Neural progenitor cell (in vitro differentiated cells): Measurements from ENCODE around the gene DCDC1. TPM values are rescaled to one million over a fixed set of nuclear protein-coding genes. Genes with fewer than 3 reads are reported as not detected.
"Not testable (repeated sequence)": the region's sequence is repeated elsewhere in the genome, so short reads cannot be mapped to it uniquely, and the experiment has no call there.

ENCODE experiments used
- DNase-seq: peaks from one replicate; pipeline ENCODE4 v3.0.0-alpha.2; 2016; ENCODE audit warnings: low spot score
- H2AFZ ChIP-seq: fragments of 200-600 bp; sonication (generic); replicated peaks from 2 replicates; pipeline ENCODE4 v1.6.1; 2016; ENCODE audit warnings: antibody characterized with exemption
- H3F3A ChIP-seq: fragments of 200-600 bp; sonication (generic); 2 replicates; pipeline ENCODE4 v1.6.1; 2016; ENCODE audit warnings: antibody characterized with exemption, low read depth
- H3K27ac ChIP-seq: fragments of 200-600 bp; sonication (generic); 2 replicates; pipeline ENCODE4 v1.5.1; 2016; ENCODE audit warnings: mild to moderate bottlenecking
- H3K27me3 ChIP-seq: fragments of 200-600 bp; sonication (generic); 2 replicates; pipeline ENCODE4 v1.6.1; 2016; ENCODE audit warnings: mild to moderate bottlenecking, moderate library complexity
- H3K36me3 ChIP-seq: fragments of 200-600 bp; sonication (generic); 2 replicates; pipeline ENCODE4 v1.5.1; 2016
- H3K4me1 ChIP-seq: fragments of 200-600 bp; sonication (generic); 2 replicates; pipeline ENCODE4 v1.6.1; 2016; ENCODE audit warnings: mixed run types
- H3K4me2 ChIP-seq: fragments of 200-600 bp; sonication (generic); 2 replicates; pipeline ENCODE4 v1.6.1; 2016
- H3K4me3 ChIP-seq: fragments of 200-600 bp; sonication (generic); 2 replicates; pipeline ENCODE4 v1.5.1; 2016
- H3K79me2 ChIP-seq: fragments of 200-600 bp; sonication (generic); 2 replicates; pipeline ENCODE4 v1.6.1; 2016; ENCODE audit warnings: low read depth
- H3K9ac ChIP-seq: fragments of 200-600 bp; sonication (generic); 2 replicates; pipeline ENCODE4 v1.6.1; 2016
- H3K9me3 ChIP-seq: fragments of 200-600 bp; sonication (generic); 2 replicates; pipeline ENCODE4 v1.5.1; 2016; ENCODE audit warnings: low read depth
- H4K20me1 ChIP-seq: fragments of 200-600 bp; sonication (generic); 2 replicates; pipeline ENCODE4 v1.6.1; 2016; ENCODE audit warnings: low read depth
- H3K27ac Mint-ChIP-seq: 3 replicates; pipeline ENCODE4 v1.8.0; 2021; ENCODE audit warnings: mixed read lengths
- H3K27me3 Mint-ChIP-seq: 2 replicates; pipeline ENCODE4 v1.8.0; 2022; ENCODE audit warnings: low read depth, mild to moderate bottlenecking, inconsistent platforms, moderate library complexity, mixed read lengths; ENCODE audit not compliant: insufficient read depth
- H3K36me3 Mint-ChIP-seq: 3 replicates; pipeline ENCODE4 v1.8.0; 2021; ENCODE audit warnings: mixed read lengths
- H3K4me1 Mint-ChIP-seq: 3 replicates; pipeline ENCODE4 v1.8.0; 2021; ENCODE audit warnings: mixed read lengths
- H3K4me3 Mint-ChIP-seq: 3 replicates; pipeline ENCODE4 v1.8.0; 2021; ENCODE audit warnings: mild to moderate bottlenecking, moderate library complexity, mixed read lengths
- H3K9me3 Mint-ChIP-seq: 3 replicates; pipeline ENCODE4 v1.8.0; 2020; ENCODE audit warnings: mixed read lengths
- EZH2 ChIP-seq: fragments of 200-600 bp; sonication (generic); IDR thresholded peaks from 2 replicates; pipeline ENCODE4 v1.6.1; 2017; ENCODE audit warnings: antibody characterized with exemption, mild to moderate bottlenecking, moderate library complexity
- EZH2phosphoT487 ChIP-seq: fragments of 200-600 bp; sonication (generic); IDR thresholded peaks from 2 replicates; pipeline ENCODE4 v1.6.1; 2017; ENCODE audit warnings: antibody characterized with exemption
- total RNA-seq: library from RNA; depleted of rRNA; stranded (reverse); fragments of >200 nt; gene quantifications from 2 replicates; pipeline ENCODE4 v1.2.3, GENCODE V29; 2015; ENCODE audit warnings: low replicate concordance
- TF ChIP-seq, protein P1 (sequence below): fragments of 200-600 bp; sonication (generic); IDR thresholded peaks from 2 replicates; pipeline ENCODE4 v1.5.1; 2017; ENCODE audit warnings: antibody characterized with exemption, mild to moderate bottlenecking

Gene DCDC1
- total RNA-seq, 1 donor from 2014 or later: 5.0 TPM

DNA sequence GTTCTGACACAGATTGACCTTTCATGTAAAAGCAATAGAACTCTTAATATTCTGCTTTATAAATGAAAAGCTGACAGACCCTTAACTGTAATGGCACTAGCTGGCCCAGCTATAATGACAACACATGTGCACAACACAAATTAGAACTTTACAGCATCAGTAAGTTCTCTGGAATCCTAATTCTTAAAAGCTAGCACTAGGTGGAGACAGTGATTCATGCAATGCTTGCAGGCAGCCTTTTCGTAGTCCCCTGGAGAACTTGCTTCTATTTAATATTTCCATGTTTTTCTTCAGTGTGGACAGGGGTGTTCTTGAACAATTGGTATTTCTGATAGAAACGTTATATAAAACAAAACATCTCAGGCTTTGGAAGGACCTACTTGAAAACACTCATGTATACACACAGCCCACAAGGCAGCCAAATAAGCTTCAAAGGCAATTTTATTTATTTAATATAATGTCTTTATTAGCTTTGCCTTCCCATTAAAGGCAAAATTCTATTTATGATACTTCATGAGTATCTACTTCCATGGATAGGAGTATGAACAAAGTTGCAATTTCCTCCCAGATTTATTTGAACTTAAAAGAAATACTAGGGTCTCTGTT is 409.0 kb downstream of the DCDC1 start:
- no peak overlapping the region for H3K27ac Mint-ChIP-seq
- TF ChIP-seq, protein P1, sequence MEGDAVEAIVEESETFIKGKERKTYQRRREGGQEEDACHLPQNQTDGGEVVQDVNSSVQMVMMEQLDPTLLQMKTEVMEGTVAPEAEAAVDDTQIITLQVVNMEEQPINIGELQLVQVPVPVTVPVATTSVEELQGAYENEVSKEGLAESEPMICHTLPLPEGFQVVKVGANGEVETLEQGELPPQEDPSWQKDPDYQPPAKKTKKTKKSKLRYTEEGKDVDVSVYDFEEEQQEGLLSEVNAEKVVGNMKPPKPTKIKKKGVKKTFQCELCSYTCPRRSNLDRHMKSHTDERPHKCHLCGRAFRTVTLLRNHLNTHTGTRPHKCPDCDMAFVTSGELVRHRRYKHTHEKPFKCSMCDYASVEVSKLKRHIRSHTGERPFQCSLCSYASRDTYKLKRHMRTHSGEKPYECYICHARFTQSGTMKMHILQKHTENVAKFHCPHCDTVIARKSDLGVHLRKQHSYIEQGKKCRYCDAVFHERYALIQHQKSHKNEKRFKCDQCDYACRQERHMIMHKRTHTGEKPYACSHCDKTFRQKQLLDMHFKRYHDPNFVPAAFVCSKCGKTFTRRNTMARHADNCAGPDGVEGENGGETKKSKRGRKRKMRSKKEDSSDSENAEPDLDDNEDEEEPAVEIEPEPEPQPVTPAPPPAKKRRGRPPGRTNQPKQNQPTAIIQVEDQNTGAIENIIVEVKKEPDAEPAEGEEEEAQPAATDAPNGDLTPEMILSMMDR: peak; percentile 88
- no peak for TF ChIP-seq EZH2
- TF ChIP-seq EZH2phosphoT487: no peak
- Histone ChIP-seq H3K79me2 (no peaks in the 10 kb centered on the region), H2AFZ (no peak overlapping the region), H3K9me3 (no peaks in the 10 kb centered on the region), H3K9ac (no peak overlapping the region), H3K27me3 (peaks cover 4% of the 10 kb centered on the region), H3K4me1 (no peaks in the 10 kb centered on the region), H3K27ac (no peak overlapping the region), H3K36me3 (no peaks in the 10 kb centered on the region), H4K20me1 (no peaks in the 10 kb centered on the region), H3K4me3 (no peak overlapping the region), H3K4me2 (no peak overlapping the region), H3F3A (no peaks in the 10 kb centered on the region)
- peak; percentile 72 for DNase-seq
- no peaks in the 10 kb centered on the region for H3K36me3 Mint-ChIP-seq
- H3K4me1 Mint-ChIP-seq: peaks cover 3% of the 10 kb centered on the region
- peaks cover 2% of the 10 kb centered on the region for H3K9me3 Mint-ChIP-seq
- H3K4me3 Mint-ChIP-seq: no peak overlapping the region
- no peaks in the 10 kb centered on the region for H3K27me3 Mint-ChIP-seq

DNA sequence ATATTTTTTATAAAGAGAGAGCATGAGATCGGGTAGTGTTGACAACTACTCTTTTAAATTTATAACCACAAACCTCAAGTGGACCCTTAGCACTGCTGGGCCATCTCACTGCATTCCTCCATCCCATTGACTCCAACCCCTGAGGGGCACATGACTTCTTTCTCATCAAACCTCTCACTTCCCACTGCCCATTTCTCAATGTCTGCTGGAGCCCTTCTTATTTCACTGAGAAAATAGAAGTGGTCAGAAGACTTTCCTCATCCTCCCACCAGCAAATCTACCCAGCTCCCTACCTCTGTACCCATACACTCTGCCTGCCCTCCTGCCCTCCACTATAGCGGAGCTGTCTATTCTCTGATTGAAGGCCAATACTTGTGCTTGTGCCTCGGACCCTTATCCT is 412.8 kb downstream of the DCDC1 start:
- Histone ChIP-seq H3K27me3 (peaks cover 4% of the 10 kb centered on the region), H3K4me2 (no peak overlapping the region), H3K79me2 (no peaks in the 10 kb centered on the region), H2AFZ (no peak overlapping the region), H3K9ac (no peak overlapping the region), H3K9me3 (no peaks in the 10 kb centered on the region), H3K36me3 (no peaks in the 10 kb centered on the region), H3K4me1 (no peaks in the 10 kb centered on the region), H4K20me1 (no peaks in the 10 kb centered on the region), H3K4me3 (no peak overlapping the region), H3K27ac (no peak overlapping the region), H3F3A (no peaks in the 10 kb centered on the region)
- H3K27ac Mint-ChIP-seq: no peak overlapping the region
- no peak for TF ChIP-seq EZH2
- TF ChIP-seq EZH2phosphoT487: no peak
- TF ChIP-seq, protein P1: no peak
- no peak overlapping the region for H3K4me3 Mint-ChIP-seq
- H3K4me1 Mint-ChIP-seq: peaks cover 3% of the 10 kb centered on the region
- no peak for DNase-seq
- H3K27me3 Mint-ChIP-seq: no peaks in the 10 kb centered on the region
- no peaks in the 10 kb centered on the region for H3K36me3 Mint-ChIP-seq
- no peaks in the 10 kb centered on the region for H3K9me3 Mint-ChIP-seq

DNA sequence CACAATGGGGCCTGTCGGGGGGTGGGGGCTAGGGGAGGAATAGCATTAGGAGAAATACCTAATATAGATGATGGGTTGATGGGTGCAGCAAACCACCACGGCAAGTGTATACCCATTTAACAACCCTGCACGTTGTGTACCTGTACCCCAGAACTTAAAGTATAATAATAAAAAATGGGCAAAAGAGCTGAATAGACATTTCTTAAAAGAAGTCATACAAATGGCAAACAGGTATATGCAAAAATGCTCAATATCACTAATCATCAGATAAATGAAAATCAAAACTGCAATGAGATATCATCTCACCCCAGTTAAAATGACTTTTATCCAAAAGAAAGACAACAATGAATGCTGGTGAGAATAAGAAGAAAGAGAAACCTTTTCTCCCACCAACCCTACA is 419.7 kb downstream of the DCDC1 start:
- H4K20me1 ChIP-seq: no peaks in the 10 kb centered on the region
- H3K27me3 ChIP-seq: no peaks in the 10 kb centered on the region
- Mint-ChIP-seq H3K4me1 (no peaks in the 10 kb centered on the region), H3K36me3 (peaks cover 7% of the 10 kb centered on the region), H3K27ac (no peak overlapping the region), H3K27me3 (no peaks in the 10 kb centered on the region), H3K4me3 (no peak overlapping the region), H3K9me3 (peaks cover 27% of the 10 kb centered on the region)
- no peak overlapping the region for H3K4me2 ChIP-seq
- no peak overlapping the region for H3K27ac ChIP-seq
- H2AFZ ChIP-seq: no peak overlapping the region
- H3K9ac ChIP-seq: no peak overlapping the region
- H3K9me3 ChIP-seq: no peaks in the 10 kb centered on the region
- TF ChIP-seq EZH2phosphoT487: no peak
- TF ChIP-seq EZH2: no peak
- TF ChIP-seq, protein P1: no peak
- no peaks in the 10 kb centered on the region for H3F3A ChIP-seq
- H3K79me2 ChIP-seq: no peaks in the 10 kb centered on the region
- no peak for DNase-seq
- no peaks in the 10 kb centered on the region for H3K36me3 ChIP-seq
- no peak overlapping the region for H3K4me3 ChIP-seq
- H3K4me1 ChIP-seq: no peaks in the 10 kb centered on the region

DNA sequence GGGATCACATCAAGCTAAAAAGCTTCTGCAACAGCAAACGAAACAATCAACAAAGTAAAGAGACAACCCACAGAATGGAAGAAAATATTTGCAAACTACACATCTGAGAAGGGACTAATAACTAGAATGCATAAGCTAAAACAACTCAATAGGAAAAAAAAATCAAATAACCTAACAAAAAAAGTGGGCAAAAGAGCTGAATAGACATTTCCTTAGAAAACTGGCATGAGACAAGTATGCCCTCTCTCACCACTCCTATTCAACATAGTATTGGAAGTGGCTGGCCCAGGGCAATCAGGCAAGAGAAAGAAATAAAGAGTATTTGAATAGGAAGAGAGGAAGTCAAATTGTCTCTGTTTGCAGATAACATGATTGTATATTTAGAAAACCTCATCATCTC is 421.8 kb downstream of the DCDC1 start:
- H3K4me1 Mint-ChIP-seq, H3K27me3 ChIP-seq, H3K4me3 Mint-ChIP-seq, H3K36me3 Mint-ChIP-seq, H3K9ac ChIP-seq, H3K27ac Mint-ChIP-seq, H2AFZ ChIP-seq, H3F3A ChIP-seq, H3K36me3 ChIP-seq, H4K20me1 ChIP-seq, H3K4me2 ChIP-seq, H3K9me3 ChIP-seq, DNase-seq, H3K79me2 ChIP-seq, H3K4me3 ChIP-seq, H3K27me3 Mint-ChIP-seq, H3K4me1 ChIP-seq, H3K27ac ChIP-seq: not testable (repeated sequence)
- H3K9me3 Mint-ChIP-seq: peaks cover 27% of the 10 kb centered on the region
